IPS-18c (cell line): ENCODE data around the gene MRPL48.
A peak's percentile ranks its signal among the peaks of the same experiment; 100 is the strongest.
"Not testable (repeated sequence)": the region's sequence is repeated elsewhere in the genome, so short reads cannot be mapped to it uniquely, and the experiment has no call there.

Source experiments
- H3K4me3 ChIP-seq: 2 replicates; pipeline ENCODE4 v1.7.0; 2013; ENCODE audit warnings: low read depth, mild to moderate bottlenecking, low read length, moderate library complexity; ENCODE audit not compliant: insufficient read depth
- H3K9me3 ChIP-seq: one replicate; pipeline ENCODE4 v1.6.1; 2013; ENCODE audit warnings: mild to moderate bottlenecking, low read length, moderate library complexity; ENCODE audit not compliant: control insufficient read depth, insufficient read depth

Gene MRPL48

GRCh38 chr11:73787643-73788558, at the start of gene MRPL48:
MRPL48 (plus strand) TSS chr11:73787874; CDS start chr11:73787972, 98 bp downstream.
- H3K4me3 ChIP-seq = peak within 1 kb of the TSS; percentile 74
- H3K9me3 ChIP-seq = no peaks in the 10 kb centered on the region

GRCh38 chr11:73743045-73743444, 44.6 kb upstream of the MRPL48 start:
- H3K4me3 ChIP-seq = no peak overlapping the region
- H3K9me3 ChIP-seq = no peaks in the 10 kb centered on the region

- Histone ChIP-seq H3K4me3 (no peak overlapping the region), H3K9me3 (no peaks in the 10 kb centered on the region)
Observed at GRCh38 chr11:73746701-73747100, 41.0 kb upstream of the MRPL48 start.

GRCh38 chr11:73747762-73748161, 39.9 kb upstream of the MRPL48 start:
- Histone ChIP-seq H3K4me3 (no peak overlapping the region), H3K9me3 (peaks cover under 1% of the 10 kb centered on the region)

GRCh38 chr11:73748300-73748699, 39.4 kb upstream of the MRPL48 start:
- Histone ChIP-seq H3K4me3 (no peak overlapping the region), H3K9me3 (peaks cover 2% of the 10 kb centered on the region)

- Histone ChIP-seq H3K9me3 (peaks cover 4% of the 10 kb centered on the region), H3K4me3 (no peak overlapping the region)
Observed at GRCh38 chr11:73749118-73749517, 38.6 kb upstream of the MRPL48 start.

- Histone ChIP-seq H3K9me3 (peaks cover 4% of the 10 kb centered on the region), H3K4me3 (no peak overlapping the region)
Observed at GRCh38 chr11:73750228-73750627, 37.4 kb upstream of the MRPL48 start.

- H3K4me3 ChIP-seq, H3K9me3 ChIP-seq: not testable (repeated sequence)
Observed at GRCh38 chr11:73750862-73751261, 36.8 kb upstream of the MRPL48 start.

- H3K9me3 ChIP-seq = peaks cover 4% of the 10 kb centered on the region
- no peak overlapping the region for H3K4me3 ChIP-seq
Observed at GRCh38 chr11:73752216-73752867, 35.3 kb upstream of the MRPL48 start.

GRCh38 chr11:73752903-73753302, 34.8 kb upstream of the MRPL48 start:
- peaks cover 4% of the 10 kb centered on the region for H3K9me3 ChIP-seq

GRCh38 chr11:73753938-73754337, 33.7 kb upstream of the MRPL48 start:
- no peak overlapping the region for H3K4me3 ChIP-seq
- H3K9me3 ChIP-seq = peaks cover 4% of the 10 kb centered on the region

More at GRCh38 chr11:73752903-73753302, 34.8 kb upstream of the MRPL48 start:
- H3K4me3 ChIP-seq = no peak overlapping the region

- no peak overlapping the region for H3K4me3 ChIP-seq
Observed at GRCh38 chr11:73755670-73756069, 32.0 kb upstream of the MRPL48 start.

GRCh38 chr11:73757598-73757997, 30.1 kb upstream of the MRPL48 start:
- no peak overlapping the region for H3K4me3 ChIP-seq
- peaks cover 4% of the 10 kb centered on the region for H3K9me3 ChIP-seq

More at GRCh38 chr11:73755670-73756069, 32.0 kb upstream of the MRPL48 start:
- peaks cover 4% of the 10 kb centered on the region for H3K9me3 ChIP-seq

- Histone ChIP-seq H3K9me3 (peaks cover 2% of the 10 kb centered on the region), H3K4me3 (no peak overlapping the region)
Observed at GRCh38 chr11:73758451-73758850, 29.2 kb upstream of the MRPL48 start.

GRCh38 chr11:73759610-73760134, 28.0 kb upstream of the MRPL48 start:
- H3K9me3 ChIP-seq = no peaks in the 10 kb centered on the region
- peak overlapping the region; percentile 94 for H3K4me3 ChIP-seq

- no peaks in the 10 kb centered on the region for H3K9me3 ChIP-seq
Observed at GRCh38 chr11:73760135-73760678, 27.5 kb upstream of the MRPL48 start.

GRCh38 chr11:73760679-73761402, 26.8 kb upstream of the MRPL48 start, which contains the start of gene RAB6A:
RAB6A (minus strand) TSS chr11:73761074; CDS start chr11:73760635, 439 bp downstream.
- peak within 1 kb of the TSS; percentile 94 for H3K4me3 ChIP-seq
- H3K9me3 ChIP-seq = no peaks in the 10 kb centered on the region

More at GRCh38 chr11:73760135-73760678, 27.5 kb upstream of the MRPL48 start:
- H3K4me3 ChIP-seq = peak overlapping the region; percentile 94
